GM12873 (cell line): Measurements from ENCODE around the gene TEAD1.

Experiments
- CTCF ChIP-seq: IDR thresholded peaks from 2 replicates; pipeline ENCODE4 v1.5.1; 2012; ENCODE audit warnings: low read depth, mild to moderate bottlenecking, moderate library complexity, low read length, control low read depth; ENCODE audit not compliant: insufficient read depth; ENCODE audit errors: missing control alignments

Gene TEAD1

GRCh38 chr11:12800032-12800671 is 125.9 kb downstream of the TEAD1 start:
- TF ChIP-seq CTCF: no peak

GRCh38 chr11:12800871-12801270 is 126.7 kb downstream of the TEAD1 start:
- TF ChIP-seq CTCF: no peak

- no peak for TF ChIP-seq CTCF
Measured at GRCh38 chr11:12801976-12802375, 127.8 kb downstream of the TEAD1 start.

- no peak for TF ChIP-seq CTCF
Measured at GRCh38 chr11:12802418-12803085, 128.3 kb downstream of the TEAD1 start.

- TF ChIP-seq CTCF: no peak
Measured at GRCh38 chr11:12803086-12803826, 129.0 kb downstream of the TEAD1 start.

GRCh38 chr11:12806113-12806512 is 131.9 kb downstream of the TEAD1 start:
- no peak for TF ChIP-seq CTCF

- TF ChIP-seq CTCF: no peak
Measured at GRCh38 chr11:12807621-12808020, 133.4 kb downstream of the TEAD1 start.
